ENCODE data around the gene RBBP4.
A peak's percentile ranks its signal among the peaks of the same experiment; 100 is the strongest.
"Not testable (repeated sequence)": the region's sequence is repeated elsewhere in the genome, so short reads cannot be mapped to it uniquely, and the experiment has no call there.

RBBP4 gene

DNA sequence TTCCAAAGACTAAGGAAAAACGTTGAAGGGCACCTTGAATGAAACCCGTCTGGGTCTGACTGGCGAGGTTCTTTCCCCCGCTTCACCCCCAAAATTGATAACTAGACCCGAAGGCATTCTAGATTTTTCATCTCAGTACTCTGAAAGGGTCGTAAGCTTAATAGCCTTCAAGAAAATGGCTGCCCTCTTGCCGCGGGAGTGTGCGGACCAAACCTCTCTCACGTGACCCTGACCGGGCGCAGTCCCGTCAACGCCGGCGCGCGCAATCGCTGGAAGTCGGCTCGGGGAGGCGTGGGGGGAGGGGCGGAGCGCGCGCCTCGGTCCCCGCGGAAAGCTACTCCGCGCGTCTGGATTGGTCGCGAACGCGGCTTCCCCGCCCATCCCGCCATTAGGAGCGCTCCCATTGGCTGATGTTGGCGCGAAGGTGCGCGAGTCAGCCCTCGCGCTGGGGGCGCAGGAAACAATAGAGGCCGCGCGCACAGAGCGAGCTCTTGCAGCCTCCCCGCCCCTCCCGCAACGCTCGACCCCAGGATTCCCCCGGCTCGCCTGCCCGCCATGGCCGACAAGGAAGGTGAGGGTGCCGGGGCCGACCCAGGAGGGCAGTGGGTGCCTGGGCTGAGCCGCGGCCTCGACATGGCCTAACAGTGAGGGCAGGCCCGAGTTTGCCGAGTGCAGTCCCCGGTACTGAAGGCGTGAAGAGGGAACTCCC is at the start of gene RBBP4:
Gene RBBP4 (plus strand): TSS at position 457 of the 709 bp plus-strand sequence. CDS start 99 bp downstream, at position 556.
- peak; percentile 97 for DNase-seq

- DNase-seq: no peak
Observed at GRCh38 chr1:32605711-32606424, 45.1 kb upstream of the RBBP4 start.

- DNase-seq: no peak
Observed at GRCh38 chr1:32606565-32607371, 44.2 kb upstream of the RBBP4 start.

GRCh38 chr1:32609180-32609579 is 41.8 kb upstream of the RBBP4 start:
- DNase-seq: no peak

- no peak for DNase-seq
Observed at GRCh38 chr1:32611859-32612188, 39.2 kb upstream of the RBBP4 start.

GRCh38 chr1:32612189-32612881 is 38.7 kb upstream of the RBBP4 start:
- DNase-seq: peak; percentile 84

GRCh38 chr1:32613472-32613871 is 37.5 kb upstream of the RBBP4 start:
- DNase-seq: no peak

DNA sequence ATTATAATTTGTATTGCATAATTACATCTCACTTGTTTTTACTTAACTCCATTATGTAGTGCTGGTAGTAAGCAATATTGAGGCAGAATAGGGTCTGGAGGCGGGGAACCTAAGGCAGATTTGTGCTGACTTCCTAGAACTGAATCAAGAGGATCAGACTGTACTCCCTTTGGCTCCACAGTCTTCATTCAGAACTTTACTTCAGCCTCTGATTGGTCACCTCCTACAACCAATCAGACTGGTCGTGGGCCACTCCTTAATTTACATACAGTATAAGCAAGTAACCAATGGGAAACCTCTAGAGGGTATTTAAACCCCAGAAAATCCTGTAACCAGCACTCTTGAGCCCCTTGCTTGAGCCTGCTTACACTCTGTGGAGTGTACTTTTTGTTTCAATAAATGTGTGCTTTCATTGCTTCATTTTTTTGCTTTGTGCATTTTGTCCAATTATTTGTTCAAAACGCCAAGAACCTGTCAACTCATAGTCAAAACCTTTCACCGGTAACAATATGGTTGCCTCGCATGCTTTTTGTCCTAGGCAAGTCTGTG is 32.3 kb upstream of the RBBP4 start:
- DNase-seq: no peak

- DNase-seq: no peak
Observed at GRCh38 chr1:32619701-32620485, 31.1 kb upstream of the RBBP4 start.

- no peak for DNase-seq
Observed at GRCh38 chr1:32622205-32622604, 28.8 kb upstream of the RBBP4 start.

- no peak for DNase-seq
Observed at GRCh38 chr1:32622806-32623681, 28.0 kb upstream of the RBBP4 start.

DNA sequence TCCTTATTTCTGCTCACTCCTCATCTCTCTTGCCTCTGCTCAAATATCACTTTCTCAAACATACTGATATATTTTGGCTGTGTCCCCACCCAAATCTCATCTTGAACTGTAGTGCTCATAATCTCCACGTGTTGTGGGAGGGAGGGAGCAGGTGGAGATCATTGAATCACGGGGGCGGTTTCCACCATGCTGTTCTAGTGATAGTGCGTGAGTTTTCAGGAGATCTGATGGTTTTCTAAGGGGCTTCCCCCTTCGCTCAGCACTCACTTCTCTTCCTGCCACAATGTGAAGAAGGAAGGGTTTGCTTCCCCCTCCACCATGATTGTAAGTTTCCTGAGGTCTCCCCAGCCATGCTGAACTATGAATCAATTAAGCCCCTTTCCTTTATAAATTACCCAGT is 27.2 kb upstream of the RBBP4 start:
- no peak for DNase-seq

- DNase-seq: no peak
Observed at GRCh38 chr1:32626176-32626575, 24.8 kb upstream of the RBBP4 start.

DNA sequence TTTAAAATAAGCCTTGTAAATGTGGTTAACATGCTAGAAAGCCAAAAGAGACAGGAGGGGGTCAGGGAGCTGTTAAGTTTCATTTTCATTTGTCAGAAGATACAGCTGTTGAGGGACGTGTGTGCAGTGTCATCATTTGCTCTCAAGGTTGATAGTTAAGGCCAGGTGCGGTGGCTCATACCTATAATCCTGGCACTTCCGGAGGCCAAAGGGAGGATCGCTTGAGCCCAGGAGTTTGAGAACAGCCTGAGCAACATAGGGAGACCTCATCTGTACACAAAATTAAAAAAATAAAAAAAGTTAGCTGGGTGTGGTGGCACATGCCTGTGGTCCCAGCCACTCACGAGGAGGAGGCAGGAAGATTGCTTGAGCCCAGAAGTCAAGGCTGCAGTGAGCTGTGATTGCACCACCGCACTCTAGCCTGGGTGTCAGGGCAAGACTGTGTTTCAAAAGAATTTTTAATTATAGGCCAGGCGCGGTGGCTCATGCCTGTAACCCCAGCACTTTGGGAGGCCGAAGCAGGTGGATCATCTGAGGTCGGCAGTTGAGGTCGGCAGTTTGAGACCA is 23.3 kb upstream of the RBBP4 start:
- DNase-seq: no peak

DNA sequence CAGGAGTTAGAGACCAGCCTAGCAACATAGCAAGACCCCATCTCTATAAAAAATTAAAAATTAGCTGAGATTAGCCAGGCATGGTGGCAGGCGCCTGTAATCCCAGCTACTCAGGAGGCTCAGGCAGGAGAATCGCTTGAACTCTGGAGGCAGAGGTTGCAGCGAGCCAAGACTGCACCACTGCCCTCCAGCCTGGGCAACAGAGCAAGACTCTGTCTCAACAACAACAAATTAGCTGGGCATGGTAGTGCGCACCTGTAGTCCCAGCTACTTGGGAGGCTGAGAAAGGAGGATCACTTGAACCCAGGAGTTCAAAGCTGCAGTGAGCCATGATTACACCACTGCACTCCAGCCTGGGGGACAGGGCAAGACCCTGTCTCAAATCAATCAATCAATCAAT is 20.8 kb upstream of the RBBP4 start:
- DNase-seq: not testable (repeated sequence)

DNA sequence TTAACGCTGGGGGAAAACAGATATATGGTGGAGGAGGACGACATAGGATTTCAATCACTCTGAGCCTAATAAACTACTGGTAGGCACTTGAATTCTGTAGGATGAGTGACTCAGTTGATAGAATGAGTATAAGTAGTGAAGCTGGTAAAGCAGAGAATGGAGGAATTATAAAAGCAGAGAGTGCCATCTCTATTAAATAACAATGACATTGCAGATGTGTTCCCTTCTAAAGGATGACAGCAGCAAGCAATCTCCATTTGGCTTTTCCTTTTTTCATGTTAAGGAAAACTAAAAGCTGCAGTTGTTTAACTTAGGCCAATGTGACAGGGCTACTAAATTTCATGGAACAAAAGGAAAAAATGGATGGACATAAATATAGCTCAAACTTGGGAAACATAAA is 18.2 kb upstream of the RBBP4 start:
- no peak for DNase-seq

- DNase-seq: no peak
Observed at GRCh38 chr1:32635508-32636277, 15.3 kb upstream of the RBBP4 start.

DNA sequence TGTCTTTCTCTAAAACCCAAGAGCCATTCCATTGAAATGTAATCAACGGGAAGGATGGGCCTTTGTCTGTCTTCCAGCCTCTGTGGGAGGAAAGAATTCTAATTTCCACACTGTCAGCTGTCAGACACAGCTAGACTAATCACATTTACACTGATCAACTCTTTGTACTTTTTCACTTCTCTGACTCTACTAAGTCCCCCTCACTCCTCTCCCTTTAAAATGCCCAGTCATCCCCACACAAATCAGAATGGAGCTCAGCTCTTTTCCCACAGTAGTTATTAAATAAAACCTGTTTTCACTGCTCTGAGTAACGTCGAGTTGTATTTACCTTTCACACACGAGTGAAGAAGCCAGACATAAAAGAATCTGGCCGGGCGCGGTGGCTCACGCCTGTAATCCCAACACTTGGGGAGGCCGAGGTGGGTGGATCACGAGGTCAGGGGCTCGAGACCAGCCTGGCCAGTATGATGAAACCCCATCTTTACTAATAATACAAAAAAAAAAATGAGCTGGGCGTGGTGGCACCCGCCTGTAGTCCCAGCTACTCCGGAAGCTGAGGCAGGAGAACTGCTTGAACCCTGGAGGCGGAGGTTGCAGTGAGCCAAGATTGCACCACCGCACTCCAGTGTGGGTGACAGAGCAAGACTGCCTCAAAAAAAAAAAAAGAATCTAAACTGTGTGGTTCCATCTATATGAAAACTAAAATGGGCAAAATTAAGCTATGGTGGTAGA is 13.9 kb upstream of the RBBP4 start:
- DNase-seq: no peak

DNA sequence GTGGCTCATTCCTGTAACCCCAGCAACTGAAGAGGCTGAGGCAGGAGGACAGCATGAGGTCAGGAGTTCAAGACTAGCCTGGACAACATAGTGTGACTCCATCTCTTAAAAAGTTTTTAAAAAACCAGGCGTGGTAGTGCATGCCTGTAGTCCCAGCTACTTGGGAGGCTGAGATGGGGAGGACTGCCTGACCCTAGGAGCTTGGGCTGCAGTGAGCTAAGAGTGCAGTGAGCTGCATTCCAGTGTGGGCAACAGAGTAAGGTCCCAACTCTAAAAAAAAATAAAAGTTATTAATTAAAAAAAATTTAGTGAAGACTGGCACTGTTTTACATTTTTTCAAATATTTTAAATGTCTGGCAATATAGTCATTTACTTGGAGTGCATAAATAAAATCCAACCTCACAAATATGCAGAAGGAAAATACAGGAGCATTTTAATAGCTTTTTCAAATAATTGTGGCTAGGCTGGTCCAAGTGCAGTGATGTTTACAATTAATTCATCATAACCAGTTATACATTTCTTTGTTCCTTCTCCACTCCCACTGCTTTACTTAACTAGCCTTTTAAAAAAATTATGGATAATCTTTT is 11.4 kb upstream of the RBBP4 start:
- DNase-seq: no peak

All from T1000 (cell line).